ENCODE data around the gene LCT.

DNA sequence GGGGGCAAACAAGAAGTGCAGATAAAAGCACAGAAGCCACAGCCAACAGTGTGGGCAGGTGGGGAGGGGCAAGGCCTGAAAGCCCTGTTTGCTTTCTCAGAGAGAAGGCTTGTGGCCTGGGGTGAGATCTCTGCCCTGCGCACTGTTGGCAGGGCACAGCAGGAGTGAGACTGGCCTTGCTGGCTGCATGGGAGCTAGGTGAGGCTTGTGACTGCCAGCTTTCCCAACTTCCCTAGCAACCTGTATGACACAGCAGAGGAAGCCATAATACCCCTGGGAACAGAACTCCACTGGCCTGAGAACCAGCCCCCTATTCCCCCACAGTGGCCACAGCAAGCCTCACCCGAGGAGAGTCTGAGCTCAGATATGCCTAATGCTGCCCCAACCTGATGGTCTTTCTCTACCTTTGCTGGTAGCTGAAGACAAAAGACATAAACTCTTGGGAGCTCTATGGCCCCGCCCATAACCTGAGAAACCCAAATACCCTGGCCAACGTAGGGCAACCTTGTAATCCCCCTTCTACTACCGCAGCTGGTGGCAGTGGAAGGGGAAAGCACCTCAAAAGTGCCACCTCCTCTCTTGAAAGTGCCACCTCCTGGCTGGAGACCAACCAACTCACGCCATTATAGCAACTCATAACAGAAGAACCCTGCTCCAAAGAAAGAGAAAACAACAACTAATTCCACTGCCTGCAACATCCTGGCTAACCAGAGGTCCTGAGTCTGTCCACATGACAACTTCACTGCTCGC, 44.4 kb downstream of the LCT start:
- TF ChIP-seq, protein P1, sequence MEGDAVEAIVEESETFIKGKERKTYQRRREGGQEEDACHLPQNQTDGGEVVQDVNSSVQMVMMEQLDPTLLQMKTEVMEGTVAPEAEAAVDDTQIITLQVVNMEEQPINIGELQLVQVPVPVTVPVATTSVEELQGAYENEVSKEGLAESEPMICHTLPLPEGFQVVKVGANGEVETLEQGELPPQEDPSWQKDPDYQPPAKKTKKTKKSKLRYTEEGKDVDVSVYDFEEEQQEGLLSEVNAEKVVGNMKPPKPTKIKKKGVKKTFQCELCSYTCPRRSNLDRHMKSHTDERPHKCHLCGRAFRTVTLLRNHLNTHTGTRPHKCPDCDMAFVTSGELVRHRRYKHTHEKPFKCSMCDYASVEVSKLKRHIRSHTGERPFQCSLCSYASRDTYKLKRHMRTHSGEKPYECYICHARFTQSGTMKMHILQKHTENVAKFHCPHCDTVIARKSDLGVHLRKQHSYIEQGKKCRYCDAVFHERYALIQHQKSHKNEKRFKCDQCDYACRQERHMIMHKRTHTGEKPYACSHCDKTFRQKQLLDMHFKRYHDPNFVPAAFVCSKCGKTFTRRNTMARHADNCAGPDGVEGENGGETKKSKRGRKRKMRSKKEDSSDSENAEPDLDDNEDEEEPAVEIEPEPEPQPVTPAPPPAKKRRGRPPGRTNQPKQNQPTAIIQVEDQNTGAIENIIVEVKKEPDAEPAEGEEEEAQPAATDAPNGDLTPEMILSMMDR (IDR thresholded peaks at IDR 0.05) = no peak
- no peak for TF ChIP-seq POLR2A (IDR thresholded peaks at IDR 0.05)

Data from esophagus squamous epithelium (tissue), 4 donors.